Stimulated activated CD8-positive, alpha-beta memory T cell treated with anti-CD3 and anti-CD28 coated beads, Interleukin-7, amount 100 ng/mL, for 48 hours (primary cell): ENCODE results near the gene NTHL1.

Source experiments
- DNase-seq, 2 donors: peaks; one replicate each; pipeline ENCODE4 v3.0.0-alpha.2; 2020; ENCODE audit warnings: low read depth in 1 of 2; ENCODE audit errors: extremely low read depth in 1 of 2

NTHL1 gene

GRCh38 chr16:2066139-2066538 lies 18.5 kb upstream of the NTHL1 start:
- DNase-seq = no peak

GRCh38 chr16:2064368-2064945 lies 16.8 kb upstream of the NTHL1 start:
- DNase-seq = no peak

GRCh38 chr16:2063861-2064260 lies 16.2 kb upstream of the NTHL1 start:
- DNase-seq = no peak

GRCh38 chr16:2062801-2063200 lies 15.2 kb upstream of the NTHL1 start:
- no peak for DNase-seq

GRCh38 chr16:2061526-2061925 lies 13.9 kb upstream of the NTHL1 start:
- DNase-seq = no peak

- DNase-seq = no peak
Observed at GRCh38 chr16:2061023-2061422, 13.4 kb upstream of the NTHL1 start.

GRCh38 chr16:2060346-2060745 lies 12.7 kb upstream of the NTHL1 start:
- no peak for DNase-seq

- no peak for DNase-seq
Observed at GRCh38 chr16:2058872-2059271, 11.2 kb upstream of the NTHL1 start.

- no peak for DNase-seq
Observed at GRCh38 chr16:2058420-2058819, 10.8 kb upstream of the NTHL1 start.

- no peak for DNase-seq
Observed at GRCh38 chr16:2057438-2057837, 9.8 kb upstream of the NTHL1 start.

- no peak for DNase-seq
Observed at GRCh38 chr16:2056681-2057407, 9.2 kb upstream of the NTHL1 start.

GRCh38 chr16:2056077-2056476 lies 8.4 kb upstream of the NTHL1 start:
- DNase-seq = no peak

GRCh38 chr16:2054543-2055245 lies 7.1 kb upstream of the NTHL1 start:
- DNase-seq = no peak

- DNase-seq = no peak
Observed at GRCh38 chr16:2053897-2054296, 6.3 kb upstream of the NTHL1 start.

GRCh38 chr16:2053211-2053610 lies 5.6 kb upstream of the NTHL1 start:
- DNase-seq = no peak

- DNase-seq = no peak
Observed at GRCh38 chr16:2048116-2048543, 496 bp upstream of the NTHL1 start.

- DNase-seq = no peak
Observed at GRCh38 chr16:2046893-2047329, 723 bp downstream of the NTHL1 start.

- DNase-seq = no peak
Observed at GRCh38 chr16:2045965-2046892, 1.4 kb downstream of the NTHL1 start.

GRCh38 chr16:2044541-2044940 lies 3.1 kb downstream of the NTHL1 start:
- no peak for DNase-seq

GRCh38 chr16:2043667-2044451 lies 3.8 kb downstream of the NTHL1 start:
- no peak for DNase-seq
